GM18511 (cell line): ENCODE data around the gene AP3D1.

ENCODE experiments used
- ATAC-seq: cut with Tn5 transposase; IDR thresholded peaks from one replicate; pipeline ENCODE4 v1.9.1; 2021; ENCODE audit warnings: mild to moderate bottlenecking, moderate library complexity; ENCODE audit not compliant: unreplicated experiment

AP3D1 gene

DNA sequence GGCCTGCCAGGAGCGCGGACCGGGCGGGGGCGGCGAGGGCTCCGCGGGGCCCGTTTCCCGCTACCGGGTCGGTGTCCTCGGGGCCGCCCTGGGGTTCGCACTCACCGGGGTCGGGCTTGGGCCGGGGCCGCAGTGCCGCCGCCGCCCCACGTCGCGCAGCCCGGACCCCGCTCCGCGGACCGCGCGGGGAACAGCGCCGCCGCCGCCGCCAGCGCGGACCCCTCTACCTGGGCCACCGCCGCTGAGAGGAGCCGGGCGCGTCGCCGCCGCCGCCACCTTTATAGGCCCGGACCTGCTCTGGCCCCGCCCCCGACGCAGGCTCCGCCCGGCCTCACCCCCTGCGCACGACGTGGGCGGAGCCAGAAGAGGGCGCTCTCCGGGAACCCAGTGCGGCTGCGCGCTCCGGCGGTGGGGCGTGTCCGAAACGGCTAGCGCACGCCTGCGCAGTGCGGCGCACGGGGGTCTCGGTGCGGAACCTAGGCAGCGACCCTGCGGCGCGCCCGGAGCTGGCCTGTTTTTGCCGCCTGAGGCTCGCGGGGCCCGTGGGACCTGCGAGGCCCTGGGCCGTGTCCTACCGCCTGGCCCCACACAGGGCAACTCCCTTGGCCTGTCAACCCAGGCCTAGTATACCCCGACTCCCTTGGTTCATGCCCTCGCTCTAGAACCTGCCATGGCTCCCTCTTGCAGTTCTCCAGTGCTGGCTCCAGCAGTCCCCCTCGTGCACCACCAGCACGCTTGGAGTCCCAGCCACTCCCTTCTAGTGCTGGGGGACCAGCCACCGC, 100.2 kb downstream of the AP3D1 start, which contains the start of gene MKNK2:
Gene MKNK2 (minus strand): TSS at position 254 of the 782 bp plus-strand sequence. CDS start 393 bp downstream, outside the sequence.
- peak; percentile 51 for ATAC-seq
